CD14-positive monocyte (primary cell): Measurements from ENCODE around the gene HBM. TPM values are rescaled to one million over a fixed set of nuclear protein-coding genes. Genes with fewer than 3 reads are reported as not detected.

Experiments
- DNase-seq, 3 donors: peaks; one replicate each; pipeline ENCODE4 v3.0.0-alpha.2; 2011 to 2022
- H2AFZ ChIP-seq: 2 replicates; pipeline ENCODE4 v1.6.0; 2012; ENCODE audit warnings: mild to moderate bottlenecking, low read depth, low read length, inconsistent platforms; ENCODE audit not compliant: insufficient read depth, poor library complexity, severe bottlenecking
- H3K27ac ChIP-seq, 2 donors: 1 replicate in 1 of 2; 2 replicates in 1 of 2; pipeline ENCODE4 v1.5.1; 2012 to 2013; ENCODE audit warnings: low read length in 2 of 2, control low read depth in 1 of 2, inconsistent platforms in 1 of 2, low read depth in 1 of 2, mild to moderate bottlenecking in 1 of 2
- H3K27me3 ChIP-seq, 2 donors: one replicate each; pipeline versions ENCODE4 v1.6.0 to v1.6.1; 2011 to 2013; ENCODE audit warnings: low read length in 2 of 2; ENCODE audit not compliant: control insufficient read depth in 2 of 2, insufficient read depth in 2 of 2
- H3K36me3 ChIP-seq, 2 donors: replicated peaks in 1 of 2; 1 replicate in 1 of 2; 2 replicates in 1 of 2; pipeline versions ENCODE4 v1.5.1 to v1.6.1; 2012 to 2013; ENCODE audit warnings: low read length in 2 of 2, control low read depth in 1 of 2, inconsistent platforms in 1 of 2, mild to moderate bottlenecking in 1 of 2; ENCODE audit not compliant: insufficient read depth in 2 of 2, control insufficient read depth in 1 of 2
- H3K4me1 ChIP-seq, 2 donors: 1 replicate in 1 of 2; 2 replicates in 1 of 2; pipeline versions ENCODE4 v1.5.1 to v1.6.1; 2012 to 2013; ENCODE audit warnings: low read length in 2 of 2, control low read depth in 1 of 2, inconsistent platforms in 1 of 2, mild to moderate bottlenecking in 1 of 2, moderate library complexity in 1 of 2; ENCODE audit not compliant: insufficient read depth in 2 of 2, control insufficient read depth in 1 of 2
- H3K4me2 ChIP-seq: replicated peaks from 2 replicates; pipeline ENCODE3; 2012; ENCODE audit warnings: low read length, moderate library complexity, mild to moderate bottlenecking; ENCODE audit not compliant: poor library complexity, severe bottlenecking; ENCODE audit errors: extremely low read depth
- H3K4me3 ChIP-seq, 3 experiments: fragments of 200-600 bp in 1 of 3; sonication (generic) in 1 of 3; replicated peaks in 1 of 3; 1 replicate in 2 of 3; 2 replicates in 1 of 3; pipeline ENCODE4 v1.5.1; 2011 to 2013; ENCODE audit warnings: low read length in 3 of 3, mild to moderate bottlenecking in 3 of 3, control low read depth in 2 of 3, low read depth in 2 of 3, inconsistent platforms in 1 of 3, moderate library complexity in 1 of 3
- H3K79me2 ChIP-seq: 2 replicates; pipeline ENCODE4 v1.6.0; 2012; ENCODE audit warnings: mild to moderate bottlenecking, control low read depth, inconsistent platforms, low read length, moderate library complexity; ENCODE audit not compliant: insufficient read depth
- H3K9ac ChIP-seq: 2 replicates; pipeline ENCODE4 v1.6.0; 2017; ENCODE audit warnings: low read length, mild to moderate bottlenecking; ENCODE audit not compliant: insufficient read depth, poor library complexity, severe bottlenecking
- H3K9me3 ChIP-seq, 2 donors: replicated peaks in 1 of 2; 1 replicate in 1 of 2; 2 replicates in 1 of 2; pipeline versions ENCODE4 v1.5.1 to v1.6.1; 2012 to 2013; ENCODE audit warnings: low read length in 2 of 2, control low read depth in 1 of 2; ENCODE audit not compliant: control insufficient read depth in 1 of 2, insufficient read depth in 1 of 2
- H4K20me1 ChIP-seq: 2 replicates; pipeline ENCODE4 v1.6.0; 2012; ENCODE audit warnings: mild to moderate bottlenecking, low read length, control low read depth, moderate library complexity; ENCODE audit not compliant: insufficient read depth
- H3K27ac Mint-ChIP-seq, 7 donors: one replicate each; pipeline ENCODE4 v1.8.0; 2020; ENCODE audit warnings: mild to moderate bottlenecking in 7 of 7, mixed read lengths in 7 of 7, moderate library complexity in 6 of 7, inconsistent platforms in 2 of 7
- H3K27me3 Mint-ChIP-seq, 3 donors: one replicate each; pipeline ENCODE4 v1.8.0; 2021 to 2022; ENCODE audit warnings: low read depth in 3 of 3, mild to moderate bottlenecking in 3 of 3, mixed read lengths in 3 of 3, moderate library complexity in 3 of 3, inconsistent platforms in 1 of 3
- H3K36me3 Mint-ChIP-seq, 2 donors: one replicate each; pipeline ENCODE4 v1.8.0; 2020; ENCODE audit warnings: mixed read lengths in 2 of 2, inconsistent platforms in 1 of 2, mild to moderate bottlenecking in 1 of 2
- H3K4me1 Mint-ChIP-seq: one replicate; pipeline ENCODE4 v1.8.0; 2020; ENCODE audit warnings: mild to moderate bottlenecking, mixed read lengths
- H3K4me3 Mint-ChIP-seq, 2 donors: one replicate each; pipeline ENCODE4 v1.8.0; 2020; ENCODE audit warnings: mild to moderate bottlenecking in 2 of 2, mixed read lengths in 2 of 2, moderate library complexity in 1 of 2
- H3K9me3 Mint-ChIP-seq, 7 donors: one replicate each; pipeline ENCODE4 v1.8.0; 2020 to 2022; ENCODE audit warnings: mixed read lengths in 7 of 7, mild to moderate bottlenecking in 6 of 7, moderate library complexity in 6 of 7, inconsistent platforms in 2 of 7
- WGBS: methylation state at CpG from one replicate; pipeline ENCODE4 v1.1.5; 2013; ENCODE audit warnings: missing lambda C conversion rate; ENCODE audit not compliant: insufficient coverage; 5-methylcytosine and 5-hydroxymethylcytosine counted together
- intact Hi-C, 2 donors: fragments of 100-400 bp; cut with micrococcal nuclease; formaldehyde crosslinking; loops; one replicate each; pipeline versions ENCODE4 v1.15.0 to v1.15.1; 2023
- polyA plus RNA-seq, 3 donors: library from polyadenylated mRNA; depleted of rRNA in 1 of 3; unstranded in 2 of 3; stranded (reverse) in 1 of 3; fragments of 300-500 nt in 2 of 3; fragments of >200 nt in 1 of 3; fragmentation: Illumina TruSeq in 2 of 3; gene quantifications; 1 replicate in 2 of 3; 2 replicates in 1 of 3; pipeline ENCODE4 v1.2.3, GENCODE V29; 2012 to 2021
- TF ChIP-seq, protein P1 (sequence below): fragments of 200-600 bp; IDR thresholded peaks from one replicate; pipeline ENCODE4 v1.8.0; 2022; ENCODE audit warnings: antibody characterized with exemption, mild to moderate bottlenecking

Gene HBM
- polyA plus RNA-seq, 3 donors = not detected

DNA sequence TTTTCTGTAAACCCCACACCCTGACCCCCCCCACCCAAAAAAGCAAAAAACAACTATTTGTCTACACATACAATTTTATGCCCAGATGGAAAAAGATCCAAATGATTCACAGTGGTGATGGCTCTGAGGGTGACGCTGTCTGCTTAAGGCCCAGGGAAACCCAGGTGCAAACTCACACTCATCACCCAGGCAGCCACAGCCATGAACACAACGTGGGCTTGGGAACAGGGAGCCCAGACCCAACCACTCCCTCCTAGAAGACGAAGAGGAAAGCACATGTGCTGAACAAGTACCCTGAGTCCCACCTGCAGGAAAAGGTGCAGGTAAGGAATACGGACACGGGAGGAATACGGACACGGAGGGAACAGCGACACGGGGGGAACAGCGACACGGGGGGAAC lies 19.9 kb downstream of the HBM start:
- no peaks in the 10 kb centered on the region for H3K4me1 Mint-ChIP-seq
- DNase-seq = no peak
- peaks cover 0 to 6% (median 0%) of the 10 kb centered on the region in 7 donors for H3K9me3 Mint-ChIP-seq
- peaks cover 2 to 11% of the 10 kb centered on the region in 2 donors for H3K27me3 ChIP-seq
- 100% methylated on average over 1 of the region's 11 CpGs for WGBS
- no peaks in the 10 kb centered on the region for H3K79me2 ChIP-seq
- H3K4me2 ChIP-seq = no peak overlapping the region
- no peak overlapping the region for H3K27ac Mint-ChIP-seq
- H3K27me3 Mint-ChIP-seq = peaks cover 3 to 14% (median 11%) of the 10 kb centered on the region in 3 donors
- no peak overlapping the region for H3K9ac ChIP-seq
- peaks cover 39 to 48% of the 10 kb centered on the region in 2 donors for H3K36me3 Mint-ChIP-seq
- H3K9me3 ChIP-seq = peaks cover 0 to 7% of the 10 kb centered on the region in 2 donors
- no peak overlapping the region for H3K27ac ChIP-seq
- peaks cover 33 to 35% of the 10 kb centered on the region in 2 donors for H3K36me3 ChIP-seq
- H2AFZ ChIP-seq = no peak overlapping the region
- intact Hi-C loops = no loop called here
- peaks cover 5 to 10% of the 10 kb centered on the region in 2 donors for H3K4me1 ChIP-seq
- H3K4me3 ChIP-seq = no peak overlapping the region
- no peak overlapping the region for H3K4me3 Mint-ChIP-seq
- TF ChIP-seq, protein P1, sequence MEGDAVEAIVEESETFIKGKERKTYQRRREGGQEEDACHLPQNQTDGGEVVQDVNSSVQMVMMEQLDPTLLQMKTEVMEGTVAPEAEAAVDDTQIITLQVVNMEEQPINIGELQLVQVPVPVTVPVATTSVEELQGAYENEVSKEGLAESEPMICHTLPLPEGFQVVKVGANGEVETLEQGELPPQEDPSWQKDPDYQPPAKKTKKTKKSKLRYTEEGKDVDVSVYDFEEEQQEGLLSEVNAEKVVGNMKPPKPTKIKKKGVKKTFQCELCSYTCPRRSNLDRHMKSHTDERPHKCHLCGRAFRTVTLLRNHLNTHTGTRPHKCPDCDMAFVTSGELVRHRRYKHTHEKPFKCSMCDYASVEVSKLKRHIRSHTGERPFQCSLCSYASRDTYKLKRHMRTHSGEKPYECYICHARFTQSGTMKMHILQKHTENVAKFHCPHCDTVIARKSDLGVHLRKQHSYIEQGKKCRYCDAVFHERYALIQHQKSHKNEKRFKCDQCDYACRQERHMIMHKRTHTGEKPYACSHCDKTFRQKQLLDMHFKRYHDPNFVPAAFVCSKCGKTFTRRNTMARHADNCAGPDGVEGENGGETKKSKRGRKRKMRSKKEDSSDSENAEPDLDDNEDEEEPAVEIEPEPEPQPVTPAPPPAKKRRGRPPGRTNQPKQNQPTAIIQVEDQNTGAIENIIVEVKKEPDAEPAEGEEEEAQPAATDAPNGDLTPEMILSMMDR = no peak
- no peaks in the 10 kb centered on the region for H4K20me1 ChIP-seq

DNA sequence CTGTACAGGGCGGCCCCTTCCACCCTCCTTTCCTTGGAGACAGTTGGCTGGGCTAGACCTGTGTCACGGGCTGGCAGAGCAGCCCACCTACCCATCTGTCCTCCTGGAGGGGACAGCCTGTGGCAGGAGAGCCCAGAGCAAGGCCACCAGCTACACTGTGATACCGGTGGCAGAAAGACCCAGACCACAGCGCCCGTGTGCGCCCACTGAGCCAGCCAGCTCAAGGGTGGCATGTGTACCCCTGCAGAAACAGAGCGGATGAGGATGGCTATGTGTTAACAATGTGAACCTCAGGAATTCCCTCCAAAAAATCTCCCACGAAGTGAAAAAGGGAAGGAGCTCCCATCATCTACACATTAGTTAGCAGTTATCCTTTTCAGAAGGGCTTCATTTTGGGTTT lies 21.6 kb downstream of the HBM start:
- Histone ChIP-seq H3K4me1 (no peaks in the 10 kb centered on the region), H3K79me2 (no peaks in the 10 kb centered on the region), H3K4me3 (no peak overlapping the region), H4K20me1 (peaks cover 2% of the 10 kb centered on the region), H3K9ac (no peak overlapping the region), H3K27me3 (no peaks in the 10 kb centered on the region), H3K27ac (no peak overlapping the region), H3K36me3 (peaks cover 43 to 51% of the 10 kb centered on the region in 2 donors), H2AFZ (no peak overlapping the region), H3K4me2 (no peak overlapping the region), H3K9me3 (peaks cover 0 to 7% of the 10 kb centered on the region in 2 donors)
- TF ChIP-seq, protein P1 = no peak
- H3K27ac Mint-ChIP-seq = no peak overlapping the region
- intact Hi-C loops = no loop called here
- H3K4me3 Mint-ChIP-seq = no peak overlapping the region
- DNase-seq = no peak
- WGBS = 100% methylated on average over 3 of the region's 8 CpGs
- peaks cover 0 to 6% (median 0%) of the 10 kb centered on the region in 7 donors for H3K9me3 Mint-ChIP-seq
- no peaks in the 10 kb centered on the region for H3K4me1 Mint-ChIP-seq
- peaks cover 0 to 1% (median 0%) of the 10 kb centered on the region in 3 donors for H3K27me3 Mint-ChIP-seq
- H3K36me3 Mint-ChIP-seq = peaks cover 56 to 64% of the 10 kb centered on the region in 2 donors
